GM23338 (cell line): ENCODE data around the gene NPEPL1. TPM values are rescaled to one million over a fixed set of nuclear protein-coding genes. Genes with fewer than 3 reads are reported as not detected.

Experiments
- ATAC-seq: fragments of 200-7000 bp; cut with Tn5 transposase; 3 replicates; pipeline ENCODE4 v1.9.1; 2020
- DNase-seq: peaks from one replicate; pipeline ENCODE4 v3.0.0-alpha.2; 2015; ENCODE audit warnings: low spot score
- H2AFZ ChIP-seq: fragments of 200-600 bp; sonication (generic); 2 replicates; pipeline ENCODE4 v1.8.0; 2016; ENCODE audit warnings: antibody characterized with exemption, mild to moderate bottlenecking, moderate library complexity
- H3F3A ChIP-seq: fragments of 200-600 bp; sonication (generic); replicated peaks from 2 replicates; pipeline ENCODE4 v1.8.0; 2017; ENCODE audit warnings: antibody characterized with exemption, mixed run types, low read depth
- H3K27ac ChIP-seq: fragments of 200-600 bp; sonication (generic); 2 replicates; pipeline ENCODE4 v1.6.1; 2016; ENCODE audit warnings: low read depth
- H3K27me3 ChIP-seq: fragments of 200-600 bp; sonication (generic); 2 replicates; pipeline ENCODE4 v1.8.0; 2016; ENCODE audit warnings: mild to moderate bottlenecking, mixed run types, moderate library complexity; ENCODE audit not compliant: insufficient read depth
- H3K36me3 ChIP-seq: fragments of 200-600 bp; sonication (generic); 2 replicates; pipeline ENCODE4 v1.8.0; 2016; ENCODE audit warnings: mild to moderate bottlenecking; ENCODE audit not compliant: insufficient read depth
- H3K4me1 ChIP-seq: fragments of 200-600 bp; sonication (generic); 2 replicates; pipeline ENCODE4 v1.8.0; 2016; ENCODE audit warnings: mild to moderate bottlenecking, moderate library complexity; ENCODE audit not compliant: insufficient read depth
- H3K4me2 ChIP-seq: fragments of 200-600 bp; sonication (generic); 2 replicates; pipeline ENCODE4 v1.7.1; 2017; ENCODE audit warnings: mixed run types
- H3K4me3 ChIP-seq: fragments of 200-600 bp; sonication (generic); 2 replicates; pipeline ENCODE4 v1.6.1; 2016; ENCODE audit warnings: mixed run types
- H3K79me2 ChIP-seq: fragments of 200-600 bp; sonication (generic); replicated peaks from 2 replicates; pipeline ENCODE4 v1.8.0; 2017; ENCODE audit warnings: mild to moderate bottlenecking; ENCODE audit not compliant: insufficient read depth
- H3K9me2 ChIP-seq: fragments of 200-600 bp; sonication (generic); 2 replicates; pipeline ENCODE4 v1.8.0; 2017; ENCODE audit not compliant: insufficient read depth
- H4K20me1 ChIP-seq: fragments of 200-600 bp; sonication (generic); replicated peaks from 2 replicates; pipeline ENCODE4 v1.8.0; 2017; ENCODE audit warnings: mild to moderate bottlenecking; ENCODE audit not compliant: insufficient read depth
- H3K27ac Mint-ChIP-seq: 2 replicates; pipeline ENCODE4 v1.8.0; 2020; ENCODE audit warnings: inconsistent platforms, mild to moderate bottlenecking, moderate library complexity, mixed read lengths
- H3K27me3 Mint-ChIP-seq: 3 replicates; pipeline ENCODE4 v1.8.0; 2022; ENCODE audit warnings: low read depth, mild to moderate bottlenecking, moderate library complexity, mixed read lengths, inconsistent platforms; ENCODE audit not compliant: insufficient read depth, poor library complexity
- H3K36me3 Mint-ChIP-seq: 3 replicates; pipeline ENCODE4 v1.8.0; 2021; ENCODE audit warnings: low read depth, mild to moderate bottlenecking, inconsistent platforms, moderate library complexity, mixed read lengths
- H3K4me1 Mint-ChIP-seq: 3 replicates; pipeline ENCODE4 v1.8.0; 2020; ENCODE audit warnings: mild to moderate bottlenecking, inconsistent platforms, mixed read lengths
- H3K4me3 Mint-ChIP-seq: 3 replicates; pipeline ENCODE4 v1.8.0; 2021; ENCODE audit warnings: moderate library complexity, mild to moderate bottlenecking, inconsistent platforms, mixed read lengths
- H3K9me3 Mint-ChIP-seq: 3 replicates; pipeline ENCODE4 v1.8.0; 2020; ENCODE audit warnings: moderate library complexity, mild to moderate bottlenecking, inconsistent platforms, mixed read lengths
- CREB1 ChIP-seq: fragments of 250-450 bp; sonication (Bioruptor Pico); IDR thresholded peaks from 2 replicates; pipeline ENCODE4 v1.5.0; 2020; ENCODE audit warnings: low read depth, mild to moderate bottlenecking, moderate library complexity
- EZH2phosphoT487 ChIP-seq: fragments of 200-600 bp; sonication (generic); IDR thresholded peaks from one replicate; pipeline ENCODE4 v1.8.1; 2018; ENCODE audit warnings: antibody characterized with exemption; ENCODE audit not compliant: unreplicated experiment
- JUNB ChIP-seq: IDR thresholded peaks from one replicate; pipeline ENCODE4 v1.6.1; 2016; ENCODE audit warnings: antibody characterized with exemption; ENCODE audit not compliant: unreplicated experiment
- NANOG ChIP-seq: IDR thresholded peaks from 2 replicates; pipeline ENCODE4 v1.6.1; 2016; ENCODE audit warnings: antibody characterized with exemption, borderline replicate concordance
- POLR2AphosphoS5 ChIP-seq: IDR thresholded peaks from 2 replicates; pipeline ENCODE4 v1.6.1; 2016; ENCODE audit warnings: antibody characterized with exemption, low read depth
- STAT1 ChIP-seq: IDR thresholded peaks from one replicate; pipeline ENCODE4 v1.6.1; 2016; ENCODE audit warnings: antibody characterized with exemption; ENCODE audit not compliant: unreplicated experiment
- ZNF114 ChIP-seq: fragments of 250-450 bp; sonication (Bioruptor Pico); IDR thresholded peaks from 2 replicates; pipeline ENCODE4 v1.5.0; 2020; ENCODE audit warnings: mild to moderate bottlenecking, moderate library complexity
- ZNF331 ChIP-seq: fragments of 250-450 bp; sonication (Bioruptor Pico); IDR thresholded peaks from 2 replicates; pipeline ENCODE4 v1.5.0; 2020; ENCODE audit warnings: low read depth, mild to moderate bottlenecking, moderate library complexity
- polyA plus RNA-seq: library from polyadenylated mRNA; unstranded; fragments of >200 nt; fragmentation: Nextera tagmentation; extraction: Ambion mirVana; gene quantifications from 2 replicates; pipeline ENCODE4 v1.2.1, GENCODE V29; 2016
- total RNA-seq: library from RNA; depleted of rRNA; stranded (reverse); fragments of >200 nt; shearing (Covaris generic); gene quantifications from 2 replicates; pipeline ENCODE4 v1.2.3, GENCODE V29; 2014
- TF ChIP-seq, protein P1 (sequence below): IDR thresholded peaks from 2 replicates; pipeline ENCODE4 v1.6.1; 2016; ENCODE audit warnings: antibody characterized with exemption
- TF ChIP-seq, protein P2 (sequence below): fragments of 250-450 bp; sonication (Bioruptor Pico); IDR thresholded peaks from 2 replicates; pipeline ENCODE4 v1.5.0; 2020; ENCODE audit warnings: mild to moderate bottlenecking, moderate library complexity

The NPEPL1 gene
- total and polyA plus RNA-seq, 2 experiments from 2014 or later, result 23.5 to 30.0 TPM

DNA sequence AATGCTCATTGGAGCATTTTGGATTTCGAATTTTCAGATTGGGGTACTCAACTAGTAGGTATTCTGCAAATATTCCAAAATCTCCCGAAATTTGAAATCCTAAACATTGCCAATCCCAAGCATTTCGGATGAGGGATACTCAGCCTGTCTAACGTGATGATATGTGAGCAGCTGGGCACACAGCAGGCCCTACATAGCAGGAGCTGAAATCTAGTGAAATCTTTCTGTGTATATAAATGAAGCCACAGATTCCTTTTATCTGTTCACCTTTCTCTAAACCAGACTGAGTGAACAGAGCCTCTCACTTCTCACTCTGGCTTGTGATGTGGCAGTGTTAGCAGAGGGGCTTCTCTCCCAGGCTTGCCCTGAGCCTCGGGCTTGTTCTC lies 23.7 kb upstream of the NPEPL1 start:
- TF ChIP-seq NANOG (no peak), CREB1 (CRISPR knock-in tag) (no peak), EZH2phosphoT487 (no peak), ZNF114 (no peak), STAT1 (no peak), JUNB (no peak), ZNF331 (no peak)
- TF ChIP-seq, protein P1, sequence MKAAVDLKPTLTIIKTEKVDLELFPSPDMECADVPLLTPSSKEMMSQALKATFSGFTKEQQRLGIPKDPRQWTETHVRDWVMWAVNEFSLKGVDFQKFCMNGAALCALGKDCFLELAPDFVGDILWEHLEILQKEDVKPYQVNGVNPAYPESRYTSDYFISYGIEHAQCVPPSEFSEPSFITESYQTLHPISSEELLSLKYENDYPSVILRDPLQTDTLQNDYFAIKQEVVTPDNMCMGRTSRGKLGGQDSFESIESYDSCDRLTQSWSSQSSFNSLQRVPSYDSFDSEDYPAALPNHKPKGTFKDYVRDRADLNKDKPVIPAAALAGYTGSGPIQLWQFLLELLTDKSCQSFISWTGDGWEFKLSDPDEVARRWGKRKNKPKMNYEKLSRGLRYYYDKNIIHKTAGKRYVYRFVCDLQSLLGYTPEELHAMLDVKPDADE, result no peak
- Histone ChIP-seq H3K4me2 (peak overlapping the region; percentile 15), H3K4me1 (peaks cover 37% of the 10 kb centered on the region), H3K9me2 (no peaks in the 10 kb centered on the region), H3K79me2 (peaks cover 51% of the 10 kb centered on the region), H3K4me3 (peak overlapping the region; percentile 0; the same call in 1 of the 2 replicates), H3K36me3 (peaks cover 10% of the 10 kb centered on the region), H2AFZ (no peak overlapping the region), H3K27me3 (no peaks in the 10 kb centered on the region), H3K27ac (peak overlapping the region; percentile 97), H3F3A (peaks cover 17% of the 10 kb centered on the region), H4K20me1 (no peaks in the 10 kb centered on the region)
- Mint-ChIP-seq H3K9me3 (no peaks in the 10 kb centered on the region), H3K27ac (peak overlapping the region; percentile 99), H3K4me1 (peaks cover 68% of the 10 kb centered on the region), H3K27me3 (peaks cover under 1% of the 10 kb centered on the region), H3K36me3 (peaks cover 53% of the 10 kb centered on the region), H3K4me3 (no peak overlapping the region; the same call in 2 of the 3 replicates)
- DNase-seq, result no peak
- ATAC-seq, result no peak

DNA sequence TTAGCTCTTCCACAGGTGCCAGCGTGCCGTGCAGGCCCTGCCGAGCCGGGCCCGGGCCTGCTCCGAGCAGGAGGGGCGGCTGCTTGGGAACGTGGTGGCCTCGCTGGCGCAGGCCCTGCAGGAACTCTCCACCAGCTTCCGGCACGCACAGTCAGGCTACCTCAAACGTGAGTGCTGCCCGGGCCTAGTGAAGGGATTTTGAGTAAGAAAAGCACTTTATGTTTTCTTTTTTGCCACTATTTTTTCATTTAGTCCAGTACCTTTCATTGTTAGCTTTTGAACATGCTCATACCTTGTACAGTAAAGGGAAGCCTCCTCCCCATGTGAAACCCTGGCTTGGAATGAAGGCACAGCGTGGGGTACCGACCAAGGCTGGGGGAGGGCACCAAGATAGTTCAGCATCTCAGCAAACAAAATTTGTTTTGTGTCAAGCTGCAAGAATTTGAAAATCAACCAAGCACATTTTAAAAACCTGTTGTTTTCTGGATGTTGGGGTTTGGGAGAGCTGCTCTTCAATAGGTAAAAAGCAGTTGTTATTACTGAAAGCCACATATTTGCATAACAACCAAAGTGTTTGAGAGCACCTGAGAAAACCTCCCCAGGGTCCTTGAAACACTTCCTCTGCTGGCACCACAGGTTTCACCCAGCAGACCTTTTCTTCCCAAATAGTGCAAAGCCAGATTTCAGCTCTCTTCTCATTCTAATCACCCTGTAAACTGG lies 23.2 kb upstream of the NPEPL1 start:
- peaks cover 17% of the 10 kb centered on the region for H3F3A ChIP-seq
- peak overlapping the region; percentile 0; the same call in 1 of the 2 replicates for H3K4me3 ChIP-seq
- H3K4me2 ChIP-seq, result peak overlapping the region; percentile 15
- no peaks in the 10 kb centered on the region for H3K9me3 Mint-ChIP-seq
- peak overlapping the region; percentile 99 for H3K27ac Mint-ChIP-seq
- H4K20me1 ChIP-seq, result no peaks in the 10 kb centered on the region
- H3K27me3 ChIP-seq, result no peaks in the 10 kb centered on the region
- peaks cover 12% of the 10 kb centered on the region for H3K36me3 ChIP-seq
- no peak overlapping the region for H2AFZ ChIP-seq
- H3K4me3 Mint-ChIP-seq, result peak overlapping the region; percentile 53
- no peaks in the 10 kb centered on the region for H3K9me2 ChIP-seq
- peaks cover 67% of the 10 kb centered on the region for H3K4me1 Mint-ChIP-seq
- TF ChIP-seq NANOG (peak; percentile 93), JUNB (no peak), POLR2AphosphoS5 (peak; percentile 10; the same call in 1 of the 2 replicates), CREB1 (CRISPR knock-in tag) (no peak)
- TF ChIP-seq, protein P2, sequence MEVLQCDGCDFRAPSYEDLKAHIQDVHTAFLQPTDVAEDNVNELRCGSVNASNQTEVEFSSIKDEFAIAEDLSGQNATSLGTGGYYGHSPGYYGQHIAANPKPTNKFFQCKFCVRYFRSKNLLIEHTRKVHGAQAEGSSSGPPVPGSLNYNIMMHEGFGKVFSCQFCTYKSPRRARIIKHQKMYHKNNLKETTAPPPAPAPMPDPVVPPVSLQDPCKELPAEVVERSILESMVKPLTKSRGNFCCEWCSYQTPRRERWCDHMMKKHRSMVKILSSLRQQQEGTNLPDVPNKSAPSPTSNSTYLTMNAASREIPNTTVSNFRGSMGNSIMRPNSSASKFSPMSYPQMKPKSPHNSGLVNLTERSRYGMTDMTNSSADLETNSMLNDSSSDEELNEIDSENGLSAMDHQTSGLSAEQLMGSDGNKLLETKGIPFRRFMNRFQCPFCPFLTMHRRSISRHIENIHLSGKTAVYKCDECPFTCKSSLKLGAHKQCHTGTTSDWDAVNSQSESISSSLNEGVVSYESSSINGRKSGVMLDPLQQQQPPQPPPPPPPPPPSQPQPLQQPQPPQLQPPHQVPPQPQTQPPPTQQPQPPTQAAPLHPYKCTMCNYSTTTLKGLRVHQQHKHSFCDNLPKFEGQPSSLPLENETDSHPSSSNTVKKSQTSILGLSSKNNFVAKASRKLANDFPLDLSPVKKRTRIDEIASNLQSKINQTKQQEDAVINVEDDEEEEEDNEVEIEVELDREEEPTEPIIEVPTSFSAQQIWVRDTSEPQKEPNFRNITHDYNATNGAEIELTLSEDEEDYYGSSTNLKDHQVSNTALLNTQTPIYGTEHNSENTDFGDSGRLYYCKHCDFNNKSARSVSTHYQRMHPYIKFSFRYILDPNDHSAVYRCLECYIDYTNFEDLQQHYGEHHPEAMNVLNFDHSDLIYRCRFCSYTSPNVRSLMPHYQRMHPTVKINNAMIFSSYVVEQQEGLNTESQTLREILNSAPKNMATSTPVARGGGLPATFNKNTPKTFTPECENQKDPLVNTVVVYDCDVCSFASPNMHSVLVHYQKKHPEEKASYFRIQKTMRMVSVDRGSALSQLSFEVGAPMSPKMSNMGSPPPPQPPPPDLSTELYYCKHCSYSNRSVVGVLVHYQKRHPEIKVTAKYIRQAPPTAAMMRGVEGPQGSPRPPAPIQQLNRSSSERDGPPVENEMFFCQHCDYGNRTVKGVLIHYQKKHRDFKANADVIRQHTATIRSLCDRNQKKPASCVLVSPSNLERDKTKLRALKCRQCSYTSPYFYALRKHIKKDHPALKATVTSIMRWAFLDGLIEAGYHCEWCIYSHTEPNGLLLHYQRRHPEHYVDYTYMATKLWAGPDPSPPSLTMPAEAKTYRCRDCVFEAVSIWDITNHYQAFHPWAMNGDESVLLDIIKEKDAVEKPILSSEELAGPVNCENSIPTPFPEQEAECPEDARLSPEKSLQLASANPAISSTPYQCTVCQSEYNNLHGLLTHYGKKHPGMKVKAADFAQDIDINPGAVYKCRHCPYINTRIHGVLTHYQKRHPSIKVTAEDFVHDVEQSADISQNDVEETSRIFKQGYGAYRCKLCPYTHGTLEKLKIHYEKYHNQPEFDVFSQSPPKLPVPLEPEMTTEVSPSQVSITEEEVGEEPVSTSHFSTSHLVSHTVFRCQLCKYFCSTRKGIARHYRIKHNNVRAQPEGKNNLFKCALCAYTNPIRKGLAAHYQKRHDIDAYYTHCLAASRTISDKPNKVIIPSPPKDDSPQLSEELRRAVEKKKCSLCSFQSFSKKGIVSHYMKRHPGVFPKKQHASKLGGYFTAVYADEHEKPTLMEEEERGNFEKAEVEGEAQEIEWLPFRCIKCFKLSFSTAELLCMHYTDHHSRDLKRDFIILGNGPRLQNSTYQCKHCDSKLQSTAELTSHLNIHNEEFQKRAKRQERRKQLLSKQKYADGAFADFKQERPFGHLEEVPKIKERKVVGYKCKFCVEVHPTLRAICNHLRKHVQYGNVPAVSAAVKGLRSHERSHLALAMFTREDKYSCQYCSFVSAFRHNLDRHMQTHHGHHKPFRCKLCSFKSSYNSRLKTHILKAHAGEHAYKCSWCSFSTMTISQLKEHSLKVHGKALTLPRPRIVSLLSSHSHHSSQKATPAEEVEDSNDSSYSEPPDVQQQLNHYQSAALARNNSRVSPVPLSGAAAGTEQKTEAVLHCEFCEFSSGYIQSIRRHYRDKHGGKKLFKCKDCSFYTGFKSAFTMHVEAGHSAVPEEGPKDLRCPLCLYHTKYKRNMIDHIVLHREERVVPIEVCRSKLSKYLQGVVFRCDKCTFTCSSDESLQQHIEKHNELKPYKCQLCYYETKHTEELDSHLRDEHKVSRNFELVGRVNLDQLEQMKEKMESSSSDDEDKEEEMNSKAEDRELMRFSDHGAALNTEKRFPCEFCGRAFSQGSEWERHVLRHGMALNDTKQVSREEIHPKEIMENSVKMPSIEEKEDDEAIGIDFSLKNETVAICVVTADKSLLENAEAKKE, result 0 out of 2 replicates have a peak, but pooled peaks have one; percentile 6
- peaks cover 51% of the 10 kb centered on the region for H3K79me2 ChIP-seq
- peaks cover 55% of the 10 kb centered on the region for H3K36me3 Mint-ChIP-seq
- H3K4me1 ChIP-seq, result peaks cover 33% of the 10 kb centered on the region
- no peaks in the 10 kb centered on the region for H3K27me3 Mint-ChIP-seq
- H3K27ac ChIP-seq, result peak overlapping the region; percentile 97
- DNase-seq, result peak; percentile 94
- ATAC-seq, result peak; percentile 81
